Endothelial cell of umbilical vein (primary cell): Measurements from ENCODE around the gene MARCKSL1. TPM values are rescaled to one million over a fixed set of nuclear protein-coding genes. Genes with fewer than 3 reads are reported as not detected.
A peak's percentile ranks its signal among the peaks of the same experiment; 100 is the strongest.

Experiments used
- Bru-seq: library from RNA; stranded (reverse); fragments of 400-500 nt; gene quantifications from one replicate; lab custom pipeline; 2021; lab: Mats Ljungman, UMichigan
- BruChase-seq, 2 experiments: library from RNA; stranded (reverse); fragments of 400-500 nt; gene quantifications; one replicate each; lab custom pipeline; 2021; lab: Mats Ljungman, UMichigan
- BruUV-seq: library from RNA; stranded (reverse); fragments of 400-500 nt; replicated peaks from 2 replicates; lab custom pipeline; 2021; lab: Mats Ljungman, UMichigan
- CTCF ChIA-PET: fragments of 300-600, 350-600 bp; sonication (Branson Sonifier 250); formaldehyde crosslinking; loops from one replicate; lab custom pipeline; 2021; ENCODE audit warnings: antibody characterized with exemption, inconsistent platforms; lab: Charles Lee
- POLR2A ChIA-PET: fragments of 300-600, 350-600 bp; sonication (Branson Sonifier 250); formaldehyde crosslinking; loops from one replicate; lab custom pipeline; 2021; ENCODE audit warnings: antibody characterized with exemption, inconsistent platforms; lab: Charles Lee
- DNase-seq: peaks from one replicate; pipeline ENCODE4 v3.0.0-alpha.2; 2011; ENCODE audit warnings: low read depth, low spot score
- FAIRE-seq: peaks from 2 replicates; lab custom pipeline; 2011; peaks lifted over from hg19 to GRCh38; lab: Jason Lieb, UNC
- H2AFZ ChIP-seq: 2 replicates; pipeline ENCODE4 v1.6.0; 2012; ENCODE audit warnings: low read depth, low read length, control low read depth, inconsistent platforms
- H3K27ac ChIP-seq: 2 replicates; pipeline ENCODE4 v1.5.1; 2011; ENCODE audit warnings: low read depth, mild to moderate bottlenecking, control low read depth, low read length, moderate library complexity; ENCODE audit not compliant: insufficient read depth
- H3K27me3 ChIP-seq, 2 experiments: 2 replicates each; pipeline versions ENCODE4 v1.6.0 to v1.6.1; 2011; ENCODE audit warnings: low read length in 2 of 2, mixed read lengths in 1 of 2; ENCODE audit not compliant: control insufficient read depth in 2 of 2, insufficient read depth in 2 of 2
- H3K36me3 ChIP-seq, 2 experiments: 2 replicates in 1 of 2; 3 replicates in 1 of 2; pipeline ENCODE4 v1.5.1; 2011; ENCODE audit warnings: low read length in 2 of 2, mild to moderate bottlenecking in 1 of 2, moderate library complexity in 1 of 2; ENCODE audit not compliant: control insufficient read depth in 2 of 2, insufficient read depth in 2 of 2; ENCODE audit errors: extremely low read depth in 1 of 2
- H3K4me1 ChIP-seq: 3 replicates; pipeline ENCODE4 v1.5.1; 2011; ENCODE audit warnings: mild to moderate bottlenecking, low read length; ENCODE audit not compliant: control insufficient read depth, insufficient read depth; ENCODE audit errors: extremely low read depth
- H3K4me2 ChIP-seq: 2 replicates; pipeline ENCODE4 v1.6.1; 2011; ENCODE audit warnings: low read length, control low read depth, mixed read lengths; ENCODE audit not compliant: insufficient read depth
- H3K4me3 ChIP-seq, 3 experiments: fragments of 200-600 bp in 1 of 3; sonication (generic), shearing (Covaris generic) in 1 of 3; replicated peaks in 1 of 3; 2 replicates each; pipeline ENCODE4 v1.5.1; 2011 to 2016; ENCODE audit warnings: control low read depth in 3 of 3, low read length in 3 of 3, mild to moderate bottlenecking in 2 of 3, inconsistent platforms in 1 of 3, low read depth in 1 of 3, moderate library complexity in 1 of 3; ENCODE audit not compliant: insufficient read depth in 1 of 3
- H3K79me2 ChIP-seq: 2 replicates; pipeline ENCODE4 v1.6.0; 2012; ENCODE audit warnings: low read length, inconsistent platforms; ENCODE audit not compliant: control insufficient read depth, insufficient read depth
- H3K9ac ChIP-seq: replicated peaks from 2 replicates; pipeline ENCODE3; 2011; ENCODE audit warnings: low read length, control low read depth; ENCODE audit not compliant: insufficient read depth; ENCODE audit errors: extremely low read depth
- H3K9me1 ChIP-seq: replicated peaks from 3 replicates; pipeline ENCODE4 v1.6.0; 2011; ENCODE audit warnings: mild to moderate bottlenecking, low read length; ENCODE audit not compliant: control insufficient read depth, insufficient read depth; ENCODE audit errors: extremely low read depth
- H3K9me3 ChIP-seq: replicated peaks from 2 replicates; pipeline ENCODE4 v1.5.1; 2012; ENCODE audit warnings: low read length, inconsistent platforms; ENCODE audit not compliant: control insufficient read depth, insufficient read depth
- H4K20me1 ChIP-seq: replicated peaks from 2 replicates; pipeline ENCODE3; 2011; ENCODE audit warnings: mild to moderate bottlenecking, low read length; ENCODE audit not compliant: control insufficient read depth, insufficient read depth; ENCODE audit errors: extremely low read depth
- EZH2 ChIP-seq: IDR thresholded peaks from 2 replicates; pipeline ENCODE4 v1.6.1; 2012; ENCODE audit warnings: borderline replicate concordance, low read depth, mild to moderate bottlenecking, moderate library complexity, low read length, inconsistent platforms; ENCODE audit not compliant: severe bottlenecking
- FOS ChIP-seq: IDR thresholded peaks from 2 replicates; pipeline ENCODE4 v1.6.1; 2011; ENCODE audit warnings: mild to moderate bottlenecking, low read length, moderate library complexity, borderline replicate concordance; ENCODE audit not compliant: insufficient read depth
- GATA2 ChIP-seq: IDR thresholded peaks from 2 replicates; pipeline ENCODE4 v1.7.0; 2011; ENCODE audit warnings: low read depth, mild to moderate bottlenecking, moderate library complexity, mixed read lengths, low read length; ENCODE audit not compliant: insufficient read length, insufficient read depth
- JUN ChIP-seq: IDR thresholded peaks from 2 replicates; pipeline ENCODE4 v1.6.1; 2011; ENCODE audit warnings: borderline replicate concordance, low read depth; ENCODE audit not compliant: insufficient read length, insufficient read depth
- MYC ChIP-seq: IDR thresholded peaks from one replicate; pipeline ENCODE4 v1.6.1; 2011; ENCODE audit warnings: mild to moderate bottlenecking, low read depth, low read length
- POLR2A ChIP-seq: IDR thresholded peaks from 2 replicates; pipeline ENCODE4 v1.6.1; 2012; ENCODE audit warnings: low read depth, mild to moderate bottlenecking, control low read depth, low read length
- POLR2AphosphoS5 ChIP-seq: IDR thresholded peaks from 2 replicates; pipeline ENCODE4 v1.6.1; 2012; ENCODE audit warnings: low read depth, mild to moderate bottlenecking, control low read depth, low read length, moderate library complexity; ENCODE audit not compliant: insufficient read depth
- dilution Hi-C: fragments of 300-500 bp; cut with MboI; formaldehyde crosslinking; loops from one replicate; pipeline ENCODE4 v1.15.0; 2019; ENCODE audit warnings: low sequenced_read_pairs; ENCODE audit not compliant: extremely low pct_ligation_motif_present
- intact Hi-C: fragments of 100-400 bp; cut with micrococcal nuclease; formaldehyde crosslinking; loops from one replicate; pipeline ENCODE4 v1.10.0; 2022
- long read RNA-seq: library from polyadenylated mRNA; stranded (forward); transcript quantifications from one replicate; pipeline ENCODE4 v2.0.0, GENCODE V29; 2021
- polyA minus RNA-seq, 3 experiments: library from RNA; depleted of rRNA, polyadenylated mRNA; stranded (reverse); fragments of >200 nt; gene quantifications; 1 replicate in 1 of 3; 2 replicates in 2 of 3; pipeline ENCODE4 v1.2.3, GENCODE V29; 2011
- polyA plus RNA-seq, 4 experiments: library from polyadenylated mRNA; depleted of rRNA in 3 of 4; stranded (reverse) in 3 of 4; unstranded in 1 of 4; fragments of >200 nt; gene quantifications; 2 replicates each; pipeline versions ENCODE4 v1.2.1 to v1.2.3, GENCODE V29; 2011 to 2012; ENCODE audit warnings: missing spikeins in 1 of 4
- total RNA-seq: library from RNA; stranded (reverse); gene quantifications from 2 replicates; pipeline ENCODE4 v1.2.3, GENCODE V29; 2021
- TF ChIP-seq, protein P1 (sequence below), 2 donors: IDR thresholded peaks; 1 replicate in 1 of 2; 2 replicates in 1 of 2; pipeline ENCODE4 v1.5.1; 2011; ENCODE audit warnings: low read length in 2 of 2, mild to moderate bottlenecking in 2 of 2, moderate library complexity in 2 of 2, control low read depth in 1 of 2, inconsistent platforms in 1 of 2, low read depth in 1 of 2; ENCODE audit not compliant: insufficient read depth in 1 of 2; ENCODE audit errors: extremely low read depth in 1 of 2
- TF ChIP-seq, protein P2 (sequence below): IDR thresholded peaks from 2 replicates; pipeline ENCODE4 v1.6.1; 2011; ENCODE audit not compliant: insufficient read depth, insufficient read length

Gene MARCKSL1, protein sequence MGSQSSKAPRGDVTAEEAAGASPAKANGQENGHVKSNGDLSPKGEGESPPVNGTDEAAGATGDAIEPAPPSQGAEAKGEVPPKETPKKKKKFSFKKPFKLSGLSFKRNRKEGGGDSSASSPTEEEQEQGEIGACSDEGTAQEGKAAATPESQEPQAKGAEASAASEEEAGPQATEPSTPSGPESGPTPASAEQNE
- total RNA-seq (249 and 265 TPM in 2 replicates), polyA plus RNA-seq (311 and 318 TPM in 2 replicates), polyA minus RNA-seq (199 and 217 TPM in 2 replicates), Bru-seq, nascent RNA (percentile 88 among the genes with signal in this experiment), BruChase-seq, experiment 1, labeled RNA remaining after a 6-hour chase (percentile 100 among the genes with signal in this experiment), BruChase-seq, experiment 2, labeled RNA remaining after a 2-hour chase (percentile 98 among the genes with signal in this experiment)
- 353 TPM in 2 replicates for polyA plus RNA-seq (2011; cell fraction: cytosol; rRNA removed)
- 91.3 and 92.6 TPM in 2 replicates for polyA plus RNA-seq (2011; cell fraction: nucleus; rRNA removed)
- 195 and 202 TPM in 2 replicates for polyA plus RNA-seq (2012)
- polyA minus RNA-seq (2011; cell fraction: cytosol; rRNA and poly(A)+ RNA removed), result 14.1 TPM
- polyA minus RNA-seq (2011; cell fraction: nucleus; rRNA and poly(A)+ RNA removed), result 43.4 and 45.0 TPM in 2 replicates
- long read RNA-seq, transcript MARCKSL1-201 (2 exons, 1,699 nt), result major isoform, 2,633 of 2,753 reads
- long read RNA-seq, partial matches to known transcripts, result 111 of 2,753 reads
- long read RNA-seq, other reads (novel, unspliced or antisense), result 9 of 2,753 reads

DNA sequence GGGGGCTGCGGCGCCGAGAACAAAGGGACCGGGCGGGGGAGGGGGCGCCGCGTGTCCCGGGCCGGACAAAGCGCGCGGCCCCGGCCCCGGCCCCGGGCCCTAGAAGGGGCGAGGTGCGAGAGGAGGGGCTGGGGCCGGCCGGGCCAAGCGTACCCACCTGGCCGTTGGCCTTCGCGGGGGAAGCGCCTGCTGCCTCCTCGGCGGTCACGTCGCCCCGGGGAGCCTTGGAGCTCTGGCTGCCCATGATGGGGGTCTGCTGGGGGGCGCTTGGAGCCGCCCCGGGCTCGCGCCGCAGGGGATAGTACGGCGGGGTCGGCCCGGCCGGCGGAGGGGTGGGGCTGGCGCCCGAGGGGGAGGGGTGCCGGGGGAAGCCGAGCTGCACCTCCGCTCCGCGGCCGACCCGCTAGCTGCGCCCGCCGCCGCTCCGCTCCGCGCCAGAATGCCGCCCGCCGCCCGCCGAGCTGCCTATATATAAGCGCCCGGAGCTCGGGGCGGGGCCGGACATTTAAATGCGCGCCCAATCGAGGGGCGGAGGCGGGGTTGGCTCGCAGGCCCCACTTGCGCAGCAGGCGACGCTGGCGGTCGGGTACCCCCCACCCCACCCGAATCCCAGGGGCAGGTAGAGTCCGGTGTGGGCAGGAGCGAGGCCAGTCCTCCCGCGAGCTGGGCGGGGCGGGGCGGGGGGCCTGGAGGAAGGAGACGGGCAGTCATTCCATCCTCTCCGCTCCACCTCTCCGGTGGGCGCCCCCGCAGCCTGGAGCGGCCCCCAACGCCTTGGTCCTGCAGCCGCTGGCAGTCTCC is at the start of gene MARCKSL1:
Gene MARCKSL1 (minus strand): TSS at position 444 of the 801 bp plus-strand sequence. CDS start 200 bp downstream, at position 244.
- Histone ChIP-seq H3K9ac (peak within 1 kb of the TSS; percentile 77), H3K9me3 (no peaks in the 10 kb centered on the region), H3K27ac (peak within 1 kb of the TSS; percentile 49), H3K4me2 (peak within 1 kb of the TSS; percentile 60), H3K4me1 (peaks cover 14% of the 10 kb centered on the region), H3K36me3 (peaks cover 9 to 22% of the 10 kb centered on the region in 2 experiments), H3K79me2 (peaks cover 19% of the 10 kb centered on the region), H2AFZ (peak within 1 kb of the TSS; percentile 18), H3K4me3 (peak within 1 kb of the TSS; percentile 28 to 87 (median 80)), H4K20me1 (no peaks in the 10 kb centered on the region), H3K9me1 (no peaks in the 10 kb centered on the region), H3K27me3 (no peaks in the 10 kb centered on the region)
- no TSS peak for BruUV-seq
- TF ChIP-seq JUN, result no peak
- peak; percentile 100 for TF ChIP-seq POLR2AphosphoS5
- no peak for TF ChIP-seq EZH2
- TF ChIP-seq MYC, result no peak
- TF ChIP-seq, protein P1, sequence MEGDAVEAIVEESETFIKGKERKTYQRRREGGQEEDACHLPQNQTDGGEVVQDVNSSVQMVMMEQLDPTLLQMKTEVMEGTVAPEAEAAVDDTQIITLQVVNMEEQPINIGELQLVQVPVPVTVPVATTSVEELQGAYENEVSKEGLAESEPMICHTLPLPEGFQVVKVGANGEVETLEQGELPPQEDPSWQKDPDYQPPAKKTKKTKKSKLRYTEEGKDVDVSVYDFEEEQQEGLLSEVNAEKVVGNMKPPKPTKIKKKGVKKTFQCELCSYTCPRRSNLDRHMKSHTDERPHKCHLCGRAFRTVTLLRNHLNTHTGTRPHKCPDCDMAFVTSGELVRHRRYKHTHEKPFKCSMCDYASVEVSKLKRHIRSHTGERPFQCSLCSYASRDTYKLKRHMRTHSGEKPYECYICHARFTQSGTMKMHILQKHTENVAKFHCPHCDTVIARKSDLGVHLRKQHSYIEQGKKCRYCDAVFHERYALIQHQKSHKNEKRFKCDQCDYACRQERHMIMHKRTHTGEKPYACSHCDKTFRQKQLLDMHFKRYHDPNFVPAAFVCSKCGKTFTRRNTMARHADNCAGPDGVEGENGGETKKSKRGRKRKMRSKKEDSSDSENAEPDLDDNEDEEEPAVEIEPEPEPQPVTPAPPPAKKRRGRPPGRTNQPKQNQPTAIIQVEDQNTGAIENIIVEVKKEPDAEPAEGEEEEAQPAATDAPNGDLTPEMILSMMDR (IDR thresholded peaks at IDR 0.05; ENCODE audit: extremely low read depth in 1 of 2, insufficient read depth in 1 of 2, low read depth in 1 of 2, low read length in 2 of 2), result no peak
- TF ChIP-seq GATA2, result no peak
- TF ChIP-seq, protein P2, sequence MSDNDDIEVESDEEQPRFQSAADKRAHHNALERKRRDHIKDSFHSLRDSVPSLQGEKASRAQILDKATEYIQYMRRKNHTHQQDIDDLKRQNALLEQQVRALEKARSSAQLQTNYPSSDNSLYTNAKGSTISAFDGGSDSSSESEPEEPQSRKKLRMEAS, result no peak
- peak; percentile 98 for TF ChIP-seq POLR2A
- TF ChIP-seq FOS, result no peak
- ChIA-PET POLR2A (interaction anchor here (0.6 to 2.2 kb wide), 36 partner anchors 9 to 315 kb away, joined by 3 to 50 read pairs (median 4); partner anchors contain the start of genes BSDC1, FAM167B, IQCC and KPNA6), CTCF (interaction anchor here (0.6 to 1.7 kb wide), 16 partner anchors 9 to 198 kb away, joined by 3 to 12 read pairs (median 4); partner anchors contain the start of genes CCDC28B, FAM167B, FAM229A and TSSK3)
- intact Hi-C loops (loop anchor here (1.0 to 5.0 kb wide), 6 partner anchors 15 to 114 kb away; partner anchors contain the start of genes BSDC1, EIF3I, FAM229A and TMEM234), dilution Hi-C loops (no loop called here)
- FAIRE-seq (peak; percentile 66), DNase-seq (peak; percentile 75)
